HCT116 (cell line): ENCODE results near the gene CD40. TPM values are rescaled to one million over a fixed set of nuclear protein-coding genes. Genes with fewer than 3 reads are reported as not detected.

Experiments
- ATAC-seq: fragments of 200-7000 bp; cut with Tn5 transposase; 2 replicates; pipeline ENCODE4 v1.9.1; 2020; ENCODE audit warnings: mild to moderate bottlenecking, moderate library complexity
- BruUV-seq: library from RNA; stranded (reverse); fragments of 400-500 nt; replicated peaks from 2 replicates; lab custom pipeline; 2021; lab: Mats Ljungman, UMichigan
- CTCF ChIA-PET: fragments of 300-600 bp; sonication (Branson Sonifier 250); formaldehyde crosslinking; loops from one replicate; lab custom pipeline; 2021; ENCODE audit warnings: antibody characterized with exemption; lab: Charles Lee
- POLR2A ChIA-PET: fragments of 300-600, 350-600 bp; sonication (Branson Sonifier 250); formaldehyde crosslinking; loops from one replicate; lab custom pipeline; 2021; ENCODE audit warnings: antibody characterized with exemption; lab: Charles Lee
- RAD21 ChIA-PET, 2 experiments: fragments of 300-600 bp; sonication (Branson Sonifier 250); formaldehyde crosslinking; loops; one replicate each; lab custom pipeline; 2023; ENCODE audit warnings: low total read pairs in 2 of 2; ENCODE audit not compliant: uncharacterized antibody in 2 of 2, unreplicated experiment in 2 of 2, low non-redundant PET in 1 of 2; lab: Charles Lee
- DNase-seq: peaks from one replicate; pipeline ENCODE4 v3.0.0-alpha.2; 2010; ENCODE audit warnings: low read depth, low spot score
- H2AFZ ChIP-seq: fragments of 200-600 bp; shearing (Covaris generic), sonication (generic); 2 replicates; pipeline ENCODE4 v1.6.1; 2017; ENCODE audit warnings: low read depth, mixed run types, mixed read lengths, antibody characterized with exemption, low read length; ENCODE audit not compliant: poor library complexity, severe bottlenecking
- H3K27ac ChIP-seq: 2 replicates; pipeline ENCODE4 v1.5.1; 2012; ENCODE audit warnings: low read depth, low read length
- H3K27me3 ChIP-seq: fragments of 200-600 bp; sonication (generic); 2 replicates; pipeline ENCODE4 v1.6.1; 2016; ENCODE audit warnings: mixed run types, low read length, mixed read lengths; ENCODE audit not compliant: insufficient read depth
- H3K36me3 ChIP-seq, 2 experiments: fragments of 200-500 bp in 1 of 2; fragments of 200-600 bp in 1 of 2; sonication (Bioruptor generic) in 1 of 2; sonication (generic) in 1 of 2; 2 replicates each; pipeline versions ENCODE4 v1.5.1 to v1.6.1; 2014 to 2016; ENCODE audit warnings: low read length in 2 of 2, inconsistent platforms in 1 of 2, mixed read lengths in 1 of 2, mixed run types in 1 of 2; ENCODE audit not compliant: insufficient read depth in 2 of 2, control insufficient read depth in 1 of 2
- H3K4me1 ChIP-seq, 2 experiments: fragments of 200-600 bp in 1 of 2; sonication (generic) in 1 of 2; 2 replicates each; pipeline versions ENCODE4 v1.5.1 to v1.6.1; 2012 to 2017; ENCODE audit warnings: low read length in 2 of 2, inconsistent platforms in 1 of 2, mild to moderate bottlenecking in 1 of 2, mixed read lengths in 1 of 2, mixed run types in 1 of 2, moderate library complexity in 1 of 2; ENCODE audit not compliant: insufficient read depth in 2 of 2, control insufficient read depth in 1 of 2
- H3K4me2 ChIP-seq: fragments of 200-600 bp; sonication (generic); 2 replicates; pipeline ENCODE4 v1.6.1; 2017; ENCODE audit warnings: mixed run types, low read length, mixed read lengths
- H3K4me3 ChIP-seq, 2 experiments: fragments of 200-600 bp in 1 of 2; sonication (generic) in 1 of 2; replicated peaks in 1 of 2; 2 replicates each; pipeline ENCODE4 v1.5.1; 2011 to 2016; ENCODE audit warnings: low read length in 2 of 2, control low read depth in 1 of 2, low read depth in 1 of 2, mild to moderate bottlenecking in 1 of 2, mixed read lengths in 1 of 2, mixed run types in 1 of 2
- H3K79me2 ChIP-seq: fragments of 200-600 bp; sonication (generic); 2 replicates; pipeline ENCODE4 v1.6.1; 2017; ENCODE audit warnings: mild to moderate bottlenecking, mixed run types, low read length, moderate library complexity, mixed read lengths; ENCODE audit not compliant: insufficient read depth
- H3K9ac ChIP-seq: fragments of 200-600 bp; sonication (generic); 2 replicates; pipeline ENCODE4 v1.6.1; 2016; ENCODE audit warnings: low read length, mixed read lengths
- H3K9me2 ChIP-seq: fragments of 200-600 bp; sonication (generic), shearing (Covaris generic); 2 replicates; pipeline ENCODE4 v1.6.1; 2017; ENCODE audit warnings: mixed run types, mild to moderate bottlenecking, moderate library complexity; ENCODE audit not compliant: insufficient read depth
- H3K9me3 ChIP-seq, 2 experiments: fragments of 200-500 bp in 1 of 2; fragments of 200-600 bp in 1 of 2; sonication (Bioruptor generic) in 1 of 2; sonication (generic) in 1 of 2; 2 replicates each; pipeline ENCODE4 v1.6.1; 2014 to 2017; ENCODE audit warnings: low read length in 2 of 2, mixed read lengths in 2 of 2, inconsistent platforms in 1 of 2, low read depth in 1 of 2, mild to moderate bottlenecking in 1 of 2, mixed run types in 1 of 2, moderate library complexity in 1 of 2; ENCODE audit not compliant: control insufficient read depth in 1 of 2, insufficient read depth in 1 of 2
- H4K20me1 ChIP-seq: fragments of 200-600 bp; sonication (generic), shearing (Covaris generic); 2 replicates; pipeline ENCODE4 v1.6.1; 2017; ENCODE audit warnings: mixed run types, mild to moderate bottlenecking, moderate library complexity; ENCODE audit not compliant: insufficient read depth
- CEBPB ChIP-seq: IDR thresholded peaks from 2 replicates; pipeline ENCODE4 v1.6.1; 2012; ENCODE audit warnings: low read depth
- ELF1 ChIP-seq: IDR thresholded peaks from 2 replicates; pipeline ENCODE4 v1.6.1; 2012; ENCODE audit warnings: low read depth, borderline replicate concordance
- JUND ChIP-seq: IDR thresholded peaks from 2 replicates; pipeline ENCODE4 v1.6.1; 2012
- MAX ChIP-seq: IDR thresholded peaks from 2 replicates; pipeline ENCODE4 v1.6.1; 2012
- POLR2AphosphoS5 ChIP-seq: IDR thresholded peaks from 2 replicates; pipeline ENCODE4 v1.6.1; 2011; ENCODE audit warnings: mild to moderate bottlenecking, low read depth, low read length, moderate library complexity
- RAD21 ChIP-seq: IDR thresholded peaks from 2 replicates; pipeline ENCODE4 v1.6.1; 2012; ENCODE audit warnings: low read depth, mild to moderate bottlenecking
- SIN3A ChIP-seq: IDR thresholded peaks from 2 replicates; pipeline ENCODE4 v1.6.1; 2012; ENCODE audit warnings: low read depth
- SP1 ChIP-seq: IDR thresholded peaks from 2 replicates; pipeline ENCODE4 v1.6.1; 2012; ENCODE audit warnings: low read depth
- SRF ChIP-seq: IDR thresholded peaks from 2 replicates; pipeline ENCODE4 v1.6.1; 2012; ENCODE audit warnings: low read depth
- YY1 ChIP-seq: IDR thresholded peaks from 2 replicates; pipeline ENCODE4 v1.6.1; 2011; ENCODE audit warnings: low read length, low read depth, moderate library complexity, mild to moderate bottlenecking; ENCODE audit not compliant: insufficient replicate concordance; ENCODE audit errors: extremely low read depth
- ZBTB33 ChIP-seq: IDR thresholded peaks from 2 replicates; pipeline ENCODE4 v1.6.1; 2011; ENCODE audit warnings: mild to moderate bottlenecking, low read length, moderate library complexity; ENCODE audit not compliant: insufficient replicate concordance; ENCODE audit errors: extremely low read depth
- ZNF274 ChIP-seq: fragments of 200-500 bp; sonication (Bioruptor generic); IDR thresholded peaks from 2 replicates; pipeline ENCODE4 v1.6.1; 2014; ENCODE audit warnings: mild to moderate bottlenecking, low read depth, low read length, inconsistent platforms
- intact Hi-C: fragments of 100-400 bp; cut with micrococcal nuclease; formaldehyde crosslinking; loops from 2 replicates; pipeline ENCODE4 v1.10.0; 2022
- total RNA-seq: library from RNA; stranded (reverse); gene quantifications from one replicate; pipeline ENCODE4 v1.2.1, GENCODE V29; 2021; ENCODE audit not compliant: unreplicated experiment
- TF ChIP-seq, protein P1 (sequence below): IDR thresholded peaks from 2 replicates; pipeline ENCODE4 v1.6.1; 2012
- TF ChIP-seq, protein P2 (sequence below), 3 experiments: fragments of 200-600 bp in 1 of 3; sonication (generic) in 1 of 3; IDR thresholded peaks in 2 of 3; conservative IDR thresholded peaks in 1 of 3; 2 replicates each; pipeline ENCODE4 v1.5.1; 2012 to 2017; ENCODE audit warnings: low read depth in 2 of 3, low read length in 2 of 3, antibody characterized with exemption in 1 of 3, borderline replicate concordance in 1 of 3, control low read depth in 1 of 3, mild to moderate bottlenecking in 1 of 3, mixed read lengths in 1 of 3, mixed run types in 1 of 3, moderate library complexity in 1 of 3; ENCODE audit not compliant: insufficient read depth in 1 of 3

The CD40 gene
- total RNA-seq, 1 experiment from 2014 or later = 21.3 TPM

- ChIA-PET RAD21 (no interaction called here), POLR2A (no interaction called here), CTCF (interaction anchor here (0.7 kb wide), 1 partner anchor 29 kb away, joined by 3 read pairs; no protein-coding TSS in a partner anchor)
- Histone ChIP-seq H3K4me2 (no peak overlapping the region), H3K4me1 (peaks cover 8 to 11% of the 10 kb centered on the region in 2 experiments), H3K79me2 (peaks cover 12% of the 10 kb centered on the region), H4K20me1 (no peaks in the 10 kb centered on the region), H3K36me3 (peaks cover 3 to 18% of the 10 kb centered on the region in 2 experiments; a peak in 2 of 4 replicates), H3K4me3 (no peak overlapping the region), H3K27me3 (no peaks in the 10 kb centered on the region), H3K9me3 (no peaks in the 10 kb centered on the region), H3K9me2 (no peaks in the 10 kb centered on the region), H3K9ac (no peak overlapping the region), H2AFZ (no peak overlapping the region), H3K27ac (no peak overlapping the region; the same call in 1 of the 2 replicates)
- TF ChIP-seq ZBTB33 (no peak), SIN3A (no peak), JUND (no peak), CEBPB (no peak), ELF1 (no peak), SP1 (no peak), YY1 (no peak), MAX (no peak), POLR2AphosphoS5 (no peak), RAD21 (no peak), SRF (no peak), ZNF274 (no peak)
- TF ChIP-seq, protein P1, sequence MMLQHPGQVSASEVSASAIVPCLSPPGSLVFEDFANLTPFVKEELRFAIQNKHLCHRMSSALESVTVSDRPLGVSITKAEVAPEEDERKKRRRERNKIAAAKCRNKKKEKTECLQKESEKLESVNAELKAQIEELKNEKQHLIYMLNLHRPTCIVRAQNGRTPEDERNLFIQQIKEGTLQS = no peak
- TF ChIP-seq, protein P2, sequence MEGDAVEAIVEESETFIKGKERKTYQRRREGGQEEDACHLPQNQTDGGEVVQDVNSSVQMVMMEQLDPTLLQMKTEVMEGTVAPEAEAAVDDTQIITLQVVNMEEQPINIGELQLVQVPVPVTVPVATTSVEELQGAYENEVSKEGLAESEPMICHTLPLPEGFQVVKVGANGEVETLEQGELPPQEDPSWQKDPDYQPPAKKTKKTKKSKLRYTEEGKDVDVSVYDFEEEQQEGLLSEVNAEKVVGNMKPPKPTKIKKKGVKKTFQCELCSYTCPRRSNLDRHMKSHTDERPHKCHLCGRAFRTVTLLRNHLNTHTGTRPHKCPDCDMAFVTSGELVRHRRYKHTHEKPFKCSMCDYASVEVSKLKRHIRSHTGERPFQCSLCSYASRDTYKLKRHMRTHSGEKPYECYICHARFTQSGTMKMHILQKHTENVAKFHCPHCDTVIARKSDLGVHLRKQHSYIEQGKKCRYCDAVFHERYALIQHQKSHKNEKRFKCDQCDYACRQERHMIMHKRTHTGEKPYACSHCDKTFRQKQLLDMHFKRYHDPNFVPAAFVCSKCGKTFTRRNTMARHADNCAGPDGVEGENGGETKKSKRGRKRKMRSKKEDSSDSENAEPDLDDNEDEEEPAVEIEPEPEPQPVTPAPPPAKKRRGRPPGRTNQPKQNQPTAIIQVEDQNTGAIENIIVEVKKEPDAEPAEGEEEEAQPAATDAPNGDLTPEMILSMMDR (IDR thresholded peaks at IDR 0.05 in 2 of 3, conservative IDR thresholded peaks at IDR 0.05 in 1 of 3; ENCODE audit: borderline replicate concordance in 1 of 3, insufficient read depth in 1 of 3, low read depth in 2 of 3, low read length in 2 of 3) = no peak
- no peak for DNase-seq
- intact Hi-C loops = no loop called here
- no peak for ATAC-seq
- BruUV-seq = no TSS peak
Observed at GRCh38 chr20:46122516-46123481, 4.7 kb downstream of the CD40 start.
